Panc1 (cell line): Measurements from ENCODE around the gene SEH1L.

Experiments used
- POLR2AphosphoS5 ChIP-seq: IDR thresholded peaks from 2 replicates; pipeline ENCODE4 v1.6.1; 2012; ENCODE audit warnings: mild to moderate bottlenecking, low read depth, low read length, moderate library complexity
- TF ChIP-seq, protein P1 (sequence below): fragments of 450-650 bp; IDR thresholded peaks from 2 replicates; pipeline ENCODE4 v1.5.1; 2017; ENCODE audit warnings: mild to moderate bottlenecking
- TF ChIP-seq, protein P2 (sequence below), 2 experiments: IDR thresholded peaks; 2 replicates each; pipeline ENCODE4 v1.6.1; 2011 to 2012; ENCODE audit warnings: low read depth in 2 of 2, control low read depth in 1 of 2, low read length in 1 of 2, mild to moderate bottlenecking in 1 of 2, moderate library complexity in 1 of 2; ENCODE audit not compliant: insufficient read depth in 1 of 2

DNA sequence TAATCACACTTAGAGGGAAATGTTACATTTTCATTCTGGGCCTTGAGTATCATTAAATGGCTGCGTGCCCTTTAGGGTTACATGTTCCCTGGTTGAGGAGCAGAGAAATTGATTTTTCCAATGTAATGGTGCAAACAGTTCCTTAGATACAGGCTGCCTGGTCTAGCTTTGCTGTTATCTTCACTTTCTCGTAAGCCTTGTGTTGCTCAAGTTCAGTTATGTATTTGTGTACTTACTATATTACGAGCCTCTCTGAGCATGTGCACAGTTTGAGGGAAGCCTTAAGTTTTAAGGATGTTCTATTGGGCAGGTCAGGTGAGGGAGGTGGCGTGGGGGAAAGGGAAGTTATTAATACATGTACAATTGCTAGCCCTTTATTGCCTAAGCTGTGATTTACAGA is 67.0 kb downstream of the SEH1L start:
- TF ChIP-seq, protein P1, sequence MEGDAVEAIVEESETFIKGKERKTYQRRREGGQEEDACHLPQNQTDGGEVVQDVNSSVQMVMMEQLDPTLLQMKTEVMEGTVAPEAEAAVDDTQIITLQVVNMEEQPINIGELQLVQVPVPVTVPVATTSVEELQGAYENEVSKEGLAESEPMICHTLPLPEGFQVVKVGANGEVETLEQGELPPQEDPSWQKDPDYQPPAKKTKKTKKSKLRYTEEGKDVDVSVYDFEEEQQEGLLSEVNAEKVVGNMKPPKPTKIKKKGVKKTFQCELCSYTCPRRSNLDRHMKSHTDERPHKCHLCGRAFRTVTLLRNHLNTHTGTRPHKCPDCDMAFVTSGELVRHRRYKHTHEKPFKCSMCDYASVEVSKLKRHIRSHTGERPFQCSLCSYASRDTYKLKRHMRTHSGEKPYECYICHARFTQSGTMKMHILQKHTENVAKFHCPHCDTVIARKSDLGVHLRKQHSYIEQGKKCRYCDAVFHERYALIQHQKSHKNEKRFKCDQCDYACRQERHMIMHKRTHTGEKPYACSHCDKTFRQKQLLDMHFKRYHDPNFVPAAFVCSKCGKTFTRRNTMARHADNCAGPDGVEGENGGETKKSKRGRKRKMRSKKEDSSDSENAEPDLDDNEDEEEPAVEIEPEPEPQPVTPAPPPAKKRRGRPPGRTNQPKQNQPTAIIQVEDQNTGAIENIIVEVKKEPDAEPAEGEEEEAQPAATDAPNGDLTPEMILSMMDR: no peak
- no peak for TF ChIP-seq POLR2AphosphoS5
- TF ChIP-seq, protein P2, sequence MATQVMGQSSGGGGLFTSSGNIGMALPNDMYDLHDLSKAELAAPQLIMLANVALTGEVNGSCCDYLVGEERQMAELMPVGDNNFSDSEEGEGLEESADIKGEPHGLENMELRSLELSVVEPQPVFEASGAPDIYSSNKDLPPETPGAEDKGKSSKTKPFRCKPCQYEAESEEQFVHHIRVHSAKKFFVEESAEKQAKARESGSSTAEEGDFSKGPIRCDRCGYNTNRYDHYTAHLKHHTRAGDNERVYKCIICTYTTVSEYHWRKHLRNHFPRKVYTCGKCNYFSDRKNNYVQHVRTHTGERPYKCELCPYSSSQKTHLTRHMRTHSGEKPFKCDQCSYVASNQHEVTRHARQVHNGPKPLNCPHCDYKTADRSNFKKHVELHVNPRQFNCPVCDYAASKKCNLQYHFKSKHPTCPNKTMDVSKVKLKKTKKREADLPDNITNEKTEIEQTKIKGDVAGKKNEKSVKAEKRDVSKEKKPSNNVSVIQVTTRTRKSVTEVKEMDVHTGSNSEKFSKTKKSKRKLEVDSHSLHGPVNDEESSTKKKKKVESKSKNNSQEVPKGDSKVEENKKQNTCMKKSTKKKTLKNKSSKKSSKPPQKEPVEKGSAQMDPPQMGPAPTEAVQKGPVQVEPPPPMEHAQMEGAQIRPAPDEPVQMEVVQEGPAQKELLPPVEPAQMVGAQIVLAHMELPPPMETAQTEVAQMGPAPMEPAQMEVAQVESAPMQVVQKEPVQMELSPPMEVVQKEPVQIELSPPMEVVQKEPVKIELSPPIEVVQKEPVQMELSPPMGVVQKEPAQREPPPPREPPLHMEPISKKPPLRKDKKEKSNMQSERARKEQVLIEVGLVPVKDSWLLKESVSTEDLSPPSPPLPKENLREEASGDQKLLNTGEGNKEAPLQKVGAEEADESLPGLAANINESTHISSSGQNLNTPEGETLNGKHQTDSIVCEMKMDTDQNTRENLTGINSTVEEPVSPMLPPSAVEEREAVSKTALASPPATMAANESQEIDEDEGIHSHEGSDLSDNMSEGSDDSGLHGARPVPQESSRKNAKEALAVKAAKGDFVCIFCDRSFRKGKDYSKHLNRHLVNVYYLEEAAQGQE (IDR thresholded peaks at IDR 0.05; ENCODE audit: insufficient read depth in 1 of 2, low read depth in 2 of 2, low read length in 1 of 2): no peak
